ENCODE results near the gene CAMKMT. TPM values are rescaled to one million over a fixed set of nuclear protein-coding genes. Genes with fewer than 3 reads are reported as not detected.

Gene CAMKMT
- total and polyA plus RNA-seq, 9 of the 15 experiments (the other 6 are each of a cell fraction or from before 2014, with no cell fraction given): 1.6 to 15.3 (median 7.4) TPM

GRCh38 chr2:44688456-44689124 is 326.8 kb downstream of the CAMKMT start:
- POLR2A ChIA-PET: no interaction called here
- no TSS peak for BruUV-seq (replicated peaks)

GRCh38 chr2:44689516-44689915 is 327.8 kb downstream of the CAMKMT start:
- H3K27me3 ChIP-seq (ENCODE audit: control insufficient read depth in 2 of 2, insufficient read depth in 2 of 2, low read length in 2 of 2): no peaks in the 10 kb centered on the region; a peak in 1 of 5 replicates
- intact Hi-C loops (cut with micrococcal nuclease) (no loop called here), in situ Hi-C loops (cut with MboI) (no loop called here)
- no peak overlapping the region for H3K4me2 ChIP-seq (ENCODE audit: insufficient read depth, low read length)
- ChIA-PET CTCF (ENCODE audit: low intra/inter-chr PET ratio) (no interaction called here), POLR2A (interaction anchor here (1.0 kb wide), 1 partner anchor 26 kb away, joined by 3 read pairs; no protein-coding TSS in a partner anchor)
- no peak overlapping the region for H2AFZ ChIP-seq (ENCODE audit: low read depth, low read length)
- no peak for ATAC-seq
- no peaks in the 10 kb centered on the region for H3K9me1 ChIP-seq (ENCODE audit: control insufficient read depth, insufficient read depth, low read length)
- WGBS (ENCODE audit: insufficient coverage, low coverage, missing lambda C conversion rate): 13% methylated on average over 1 of the region's 1 CpG
- H3K27ac ChIP-seq (ENCODE audit: extremely low read depth, low read depth, low read length): no peak overlapping the region
- FAIRE-seq: no peak
- DNase-seq (ENCODE audit: extremely low read depth in 1 of 4, low spot score in 3 of 4): no peak
- H3K36me3 ChIP-seq (ENCODE audit: control insufficient read depth, insufficient read depth, low read length): no peaks in the 10 kb centered on the region
- no peaks in the 10 kb centered on the region for H3K79me2 ChIP-seq (ENCODE audit: control insufficient read depth, insufficient read depth, low read length)
- H4K20me1 ChIP-seq (replicated peaks; ENCODE audit: control insufficient read depth, insufficient read depth, low read length): no peaks in the 10 kb centered on the region; the same call in 1 of the 2 replicates
- H3K4me1 ChIP-seq (replicated peaks in 1 of 2; ENCODE audit: control insufficient read depth in 2 of 2, insufficient read depth in 2 of 2, low read length in 2 of 2): no peaks in the 10 kb centered on the region
- no TSS peak for BruUV-seq (replicated peaks)
- no peak overlapping the region for H3K9ac ChIP-seq (ENCODE audit: insufficient read depth in 1 of 2, low read depth in 2 of 2, low read length in 2 of 2)
- H3K9me3 ChIP-seq (replicated peaks; ENCODE audit: control insufficient read depth, insufficient read depth, low read depth, low read length): no peaks in the 10 kb centered on the region
- H3K4me3 ChIP-seq: no peak overlapping the region
- TF ChIP-seq TSC22D4 (tag; IDR thresholded peaks at IDR 0.05) (no peak), USF2 (CRISPR knock-in tag; IDR thresholded peaks at IDR 0.05) (no peak), ZNF766 (CRISPR knock-in tag; conservative IDR thresholded peaks at IDR 0.05) (no peak), TRIM28 (IDR thresholded peaks at IDR 0.05) (no peak), KLF10 (CRISPR knock-in tag; IDR thresholded peaks at IDR 0.05) (no peak), ZC3H11A (IDR thresholded peaks at IDR 0.05; ENCODE audit: low read depth, low read length) (no peak), ZNF75A (CRISPR knock-in tag; IDR thresholded peaks at IDR 0.05) (no peak), SREBF1 (IDR thresholded peaks at IDR 0.05; ENCODE audit: borderline replicate concordance, low read depth, low read length) (no peak), SFPQ (IDR thresholded peaks at IDR 0.05; ENCODE audit: low read depth, low read length) (no peak), STAT5B (CRISPR knock-in tag; IDR thresholded peaks at IDR 0.05) (no peak), RNF2 (IDR thresholded peaks at IDR 0.05) (no peak), ZFP1 (CRISPR knock-in tag; IDR thresholded peaks at IDR 0.05) (no peak), MAFF (IDR thresholded peaks at IDR 0.05; ENCODE audit: low read length) (no peak)

More at GRCh38 chr2:44688456-44689124, 326.8 kb downstream of the CAMKMT start:
- Histone ChIP-seq H3K27ac (ENCODE audit: extremely low read depth, low read depth, low read length) (no peak overlapping the region), H4K20me1 (replicated peaks; ENCODE audit: control insufficient read depth, insufficient read depth, low read length) (no peaks in the 10 kb centered on the region), H3K9me1 (ENCODE audit: control insufficient read depth, insufficient read depth, low read length) (no peaks in the 10 kb centered on the region), H2AFZ (ENCODE audit: low read depth, low read length) (no peak overlapping the region), H3K36me3 (ENCODE audit: control insufficient read depth, insufficient read depth, low read length) (no peaks in the 10 kb centered on the region), H3K79me2 (ENCODE audit: control insufficient read depth, insufficient read depth, low read length) (no peaks in the 10 kb centered on the region), H3K4me2 (ENCODE audit: insufficient read depth, low read length) (no peak overlapping the region), H3K9me3 (replicated peaks; ENCODE audit: control insufficient read depth, insufficient read depth, low read depth, low read length) (no peaks in the 10 kb centered on the region), H3K4me1 (replicated peaks in 1 of 2; ENCODE audit: control insufficient read depth in 2 of 2, insufficient read depth in 2 of 2, low read length in 2 of 2) (no peaks in the 10 kb centered on the region), H3K9ac (ENCODE audit: insufficient read depth in 1 of 2, low read depth in 2 of 2, low read length in 2 of 2) (no peak overlapping the region), H3K4me3 (no peak overlapping the region), H3K27me3 (ENCODE audit: control insufficient read depth in 2 of 2, insufficient read depth in 2 of 2, low read length in 2 of 2) (no peaks in the 10 kb centered on the region)
- ATAC-seq (no peak), DNase-seq (ENCODE audit: extremely low read depth in 1 of 4, low spot score in 3 of 4) (no peak), FAIRE-seq (no peak)
- intact Hi-C loops (cut with micrococcal nuclease): no loop called here
- TF ChIP-seq WHSC1 (IDR thresholded peaks at IDR 0.05; ENCODE audit: low read length) (no peak), ZNF316 (IDR thresholded peaks at IDR 0.05) (peak; percentile 39; the same call in 1 of the 2 replicates), MIER1 (IDR thresholded peaks at IDR 0.05; ENCODE audit: low read depth) (no peak)
- CTCF ChIA-PET (ENCODE audit: low intra/inter-chr PET ratio): no interaction called here
- WGBS (ENCODE audit: insufficient coverage, low coverage, missing lambda C conversion rate): 0% methylated on average over 2 of the region's 2 CpGs
- in situ Hi-C loops (cut with MboI): no loop called here
